ENCODE measurements around the gene CLDN5.

- TF ChIP-seq LEF1 (IDR thresholded peaks at IDR 0.05; ENCODE audit: borderline replicate concordance) = no peak
- no peak for TF ChIP-seq FOXK2 (IDR thresholded peaks at IDR 0.05)
- TF ChIP-seq SUZ12 (IDR thresholded peaks at IDR 0.05) = no peak
- TF ChIP-seq NFRKB (IDR thresholded peaks at IDR 0.05) = no peak
- no peak for TF ChIP-seq ARNT (IDR thresholded peaks at IDR 0.05)
- TF ChIP-seq FOXM1 (IDR thresholded peaks at IDR 0.05; ENCODE audit: borderline replicate concordance) = no peak
- no peak for TF ChIP-seq TARDBP (IDR thresholded peaks at IDR 0.05)
- no peak for TF ChIP-seq ZNF384 (IDR thresholded peaks at IDR 0.05)
- no peak for TF ChIP-seq ELF4 (IDR thresholded peaks at IDR 0.05)
- no peak for TF ChIP-seq BHLHE40 (IDR thresholded peaks at IDR 0.05; ENCODE audit: borderline replicate concordance)
- TF ChIP-seq SP1 (IDR thresholded peaks at IDR 0.05) = no peak
- TF ChIP-seq FOXA1 (IDR thresholded peaks at IDR 0.05) = no peak
- TF ChIP-seq HDGF (IDR thresholded peaks at IDR 0.05; ENCODE audit: borderline replicate concordance) = no peak
Measured at GRCh38 chr22:19504900-19505734, 19.1 kb downstream of the CLDN5 start.

Measured in HEK293T (cell line).